ENCODE measurements around the gene TMA7B.

TMA7B gene

DNA sequence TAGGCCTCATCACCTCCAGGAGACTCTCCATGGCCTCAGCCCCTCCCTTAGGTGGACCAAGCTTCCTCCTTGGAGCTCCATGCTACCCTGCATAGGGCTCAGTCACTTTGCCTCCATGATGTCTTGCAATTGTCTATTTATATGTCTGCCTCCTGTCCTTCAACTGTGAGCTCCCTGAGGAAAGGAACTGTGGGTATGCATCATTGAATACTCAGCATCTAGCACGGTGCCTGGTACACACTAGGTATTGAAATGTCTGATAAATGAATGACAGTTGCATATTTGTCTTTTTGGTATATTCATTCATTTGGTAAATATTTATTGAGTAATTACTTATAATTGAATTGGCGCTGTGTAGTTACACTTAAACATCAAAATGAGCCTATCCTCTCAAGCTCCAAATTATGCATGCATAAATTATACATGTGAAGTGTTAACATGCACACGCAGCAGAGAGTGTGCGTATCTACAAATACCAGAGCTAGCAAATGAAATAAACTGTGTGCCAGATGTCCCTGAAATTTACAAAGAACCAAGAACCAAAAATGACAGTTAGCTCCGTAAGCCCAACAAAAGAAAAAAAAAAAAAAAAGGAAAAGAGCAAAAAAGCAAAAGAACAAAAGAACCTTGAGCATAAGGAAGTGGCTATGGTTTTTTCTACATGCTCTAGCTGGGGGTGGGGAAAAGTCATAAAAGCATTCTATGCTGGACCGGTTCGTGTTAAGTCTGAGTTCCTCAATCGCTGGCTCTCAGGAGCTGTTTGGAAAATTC lies 34.1 kb upstream of the TMA7B start:
- H3K27me3 ChIP-seq (ENCODE audit: insufficient read depth, poor library complexity, severe bottlenecking), result peaks cover 10% of the 10 kb centered on the region
- DNase-seq (ENCODE audit: low spot score) (no peak), ATAC-seq (ENCODE audit: low read depth) (no peak)
- H3K4me1 ChIP-seq (ENCODE audit: insufficient read depth, poor library complexity, severe bottlenecking), result peaks cover 8% of the 10 kb centered on the region
- no peaks in the 10 kb centered on the region for H3K36me3 ChIP-seq (ENCODE audit: low read depth)
- no peaks in the 10 kb centered on the region for H3K9me3 ChIP-seq (ENCODE audit: severe bottlenecking)
- TF ChIP-seq, protein P1, sequence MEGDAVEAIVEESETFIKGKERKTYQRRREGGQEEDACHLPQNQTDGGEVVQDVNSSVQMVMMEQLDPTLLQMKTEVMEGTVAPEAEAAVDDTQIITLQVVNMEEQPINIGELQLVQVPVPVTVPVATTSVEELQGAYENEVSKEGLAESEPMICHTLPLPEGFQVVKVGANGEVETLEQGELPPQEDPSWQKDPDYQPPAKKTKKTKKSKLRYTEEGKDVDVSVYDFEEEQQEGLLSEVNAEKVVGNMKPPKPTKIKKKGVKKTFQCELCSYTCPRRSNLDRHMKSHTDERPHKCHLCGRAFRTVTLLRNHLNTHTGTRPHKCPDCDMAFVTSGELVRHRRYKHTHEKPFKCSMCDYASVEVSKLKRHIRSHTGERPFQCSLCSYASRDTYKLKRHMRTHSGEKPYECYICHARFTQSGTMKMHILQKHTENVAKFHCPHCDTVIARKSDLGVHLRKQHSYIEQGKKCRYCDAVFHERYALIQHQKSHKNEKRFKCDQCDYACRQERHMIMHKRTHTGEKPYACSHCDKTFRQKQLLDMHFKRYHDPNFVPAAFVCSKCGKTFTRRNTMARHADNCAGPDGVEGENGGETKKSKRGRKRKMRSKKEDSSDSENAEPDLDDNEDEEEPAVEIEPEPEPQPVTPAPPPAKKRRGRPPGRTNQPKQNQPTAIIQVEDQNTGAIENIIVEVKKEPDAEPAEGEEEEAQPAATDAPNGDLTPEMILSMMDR (IDR thresholded peaks at IDR 0.05; ENCODE audit: poor library complexity, severe bottlenecking), result no peak
- H3K27ac ChIP-seq (ENCODE audit: poor library complexity, severe bottlenecking), result no peak overlapping the region
- no peak overlapping the region for H3K4me3 ChIP-seq (ENCODE audit: severe bottlenecking)

DNA sequence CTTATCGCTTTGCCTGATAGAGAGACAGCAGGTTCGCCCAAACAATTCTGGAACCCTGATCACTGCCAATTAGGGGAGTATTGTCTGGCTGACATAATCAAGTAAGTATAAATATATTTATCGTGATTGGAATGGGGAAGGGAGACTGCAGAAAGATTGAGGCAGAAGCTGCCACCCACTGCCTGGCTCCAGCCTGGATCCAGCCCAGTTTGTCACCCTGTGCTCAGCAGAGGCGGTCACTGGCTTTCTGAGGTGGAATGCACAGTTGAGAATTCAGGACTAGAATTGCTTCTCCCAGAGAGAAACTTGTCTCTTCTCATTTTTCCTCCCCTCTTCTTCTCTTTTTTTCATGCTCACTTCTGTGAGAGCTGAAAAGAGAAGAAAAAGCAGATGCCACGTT lies 33.4 kb upstream of the TMA7B start:
- Histone ChIP-seq H3K27me3 (ENCODE audit: insufficient read depth, poor library complexity, severe bottlenecking) (peaks cover 6% of the 10 kb centered on the region), H3K9me3 (ENCODE audit: severe bottlenecking) (no peaks in the 10 kb centered on the region), H3K4me1 (ENCODE audit: insufficient read depth, poor library complexity, severe bottlenecking) (peaks cover 8% of the 10 kb centered on the region), H3K36me3 (ENCODE audit: low read depth) (no peaks in the 10 kb centered on the region), H3K4me3 (ENCODE audit: severe bottlenecking) (no peak overlapping the region), H3K27ac (ENCODE audit: poor library complexity, severe bottlenecking) (no peak overlapping the region)
- ATAC-seq (ENCODE audit: low read depth) (no peak), DNase-seq (ENCODE audit: low spot score) (no peak)
- TF ChIP-seq, protein P1 (IDR thresholded peaks at IDR 0.05; ENCODE audit: poor library complexity, severe bottlenecking), result no peak

DNA sequence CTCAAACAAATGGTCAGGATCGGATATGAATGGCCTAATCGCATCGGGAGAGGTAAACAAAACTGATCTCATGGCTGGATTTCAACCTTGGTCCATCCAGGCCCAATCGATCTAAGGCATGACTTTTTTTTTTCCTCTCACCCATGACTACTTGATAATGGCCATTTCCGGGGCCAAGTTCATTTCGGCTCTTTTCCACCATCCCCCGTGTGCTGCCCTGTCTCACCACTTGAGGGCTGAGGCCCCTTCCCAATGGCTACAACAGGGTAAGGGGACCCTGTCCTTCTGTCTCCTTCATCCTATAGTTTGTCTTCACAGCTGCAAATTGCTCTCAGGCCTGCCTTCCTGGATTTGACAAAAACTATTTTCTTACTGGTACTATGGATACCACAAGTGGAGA lies 32.7 kb upstream of the TMA7B start:
- ATAC-seq (ENCODE audit: low read depth), result no peak

DNA sequence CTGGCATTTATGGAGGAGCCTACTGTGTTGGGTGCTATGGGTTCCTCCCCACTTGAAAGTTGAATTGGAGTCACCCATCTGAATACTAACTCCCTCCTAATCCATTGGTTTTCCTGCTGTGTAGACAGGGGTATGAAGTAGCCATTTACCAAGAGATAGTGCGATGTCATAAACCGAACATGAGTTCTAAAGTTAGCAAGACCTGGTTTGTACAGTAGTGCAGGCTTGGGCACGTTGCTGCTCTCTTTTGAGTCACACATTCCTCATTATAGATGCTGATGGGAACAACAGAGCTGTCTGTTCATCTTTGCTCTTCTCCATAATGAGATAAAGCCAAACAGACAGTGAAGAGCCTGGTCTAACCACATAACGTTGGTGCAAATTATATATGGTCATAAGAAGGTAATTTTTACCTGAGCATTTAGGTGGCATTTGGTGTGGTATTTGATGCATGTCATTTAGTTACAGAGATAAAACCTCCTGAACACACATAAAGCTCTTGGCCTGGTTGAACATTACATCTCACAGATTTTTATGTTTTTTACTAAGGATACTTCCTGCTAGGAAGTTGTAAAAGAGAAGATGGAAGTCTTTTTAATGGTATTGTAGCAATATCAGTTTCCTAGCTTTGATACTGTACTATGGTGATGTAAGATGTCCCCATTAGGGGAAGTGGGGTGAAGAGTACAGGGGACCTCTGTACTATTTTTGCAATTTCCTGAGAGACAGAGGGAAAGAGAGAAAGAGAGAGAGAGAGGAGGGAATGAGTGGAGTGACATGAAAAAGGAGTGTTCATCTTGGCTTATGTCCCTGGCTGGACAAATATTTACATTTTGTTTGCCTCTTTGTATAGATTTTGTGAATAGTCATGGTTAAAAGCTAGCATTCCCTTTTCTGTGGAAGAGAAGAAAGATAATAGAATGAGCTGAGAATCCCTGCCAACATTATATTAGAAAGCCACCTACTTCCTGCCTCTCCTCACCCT lies 31.4 kb upstream of the TMA7B start:
- TF ChIP-seq, protein P1 (IDR thresholded peaks at IDR 0.05; ENCODE audit: poor library complexity, severe bottlenecking), result no peak

More for the DNA sequence above, 32.7 kb upstream of the TMA7B start:
- no peak for DNase-seq (ENCODE audit: low spot score)
- Histone ChIP-seq H3K4me3 (ENCODE audit: severe bottlenecking) (no peak overlapping the region), H3K4me1 (ENCODE audit: insufficient read depth, poor library complexity, severe bottlenecking) (peaks cover 8% of the 10 kb centered on the region), H3K9me3 (ENCODE audit: severe bottlenecking) (no peaks in the 10 kb centered on the region), H3K36me3 (ENCODE audit: low read depth) (no peaks in the 10 kb centered on the region), H3K27ac (ENCODE audit: poor library complexity, severe bottlenecking) (no peak overlapping the region), H3K27me3 (ENCODE audit: insufficient read depth, poor library complexity, severe bottlenecking) (peaks cover 4% of the 10 kb centered on the region)
- TF ChIP-seq, protein P1 (IDR thresholded peaks at IDR 0.05; ENCODE audit: poor library complexity, severe bottlenecking), result no peak

More for the DNA sequence above, 31.4 kb upstream of the TMA7B start:
- Histone ChIP-seq H3K27me3 (ENCODE audit: insufficient read depth, poor library complexity, severe bottlenecking) (no peaks in the 10 kb centered on the region), H3K9me3 (ENCODE audit: severe bottlenecking) (no peaks in the 10 kb centered on the region), H3K4me3 (ENCODE audit: severe bottlenecking) (no peak overlapping the region), H3K4me1 (ENCODE audit: insufficient read depth, poor library complexity, severe bottlenecking) (peaks cover 8% of the 10 kb centered on the region), H3K27ac (ENCODE audit: poor library complexity, severe bottlenecking) (no peak overlapping the region), H3K36me3 (ENCODE audit: low read depth) (no peaks in the 10 kb centered on the region)
- peak; percentile 84; the same call in 2 of the 3 replicates for ATAC-seq (ENCODE audit: low read depth)
- DNase-seq (ENCODE audit: low spot score), result no peak
